IMR-90 (cell line): ENCODE measurements around the gene IL17B. TPM values are rescaled to one million over a fixed set of nuclear protein-coding genes. Genes with fewer than 3 reads are reported as not detected.

Source experiments
- ATAC-seq: fragments of 200-7000 bp; cut with Tn5 transposase; 2 replicates; pipeline ENCODE4 v1.9.1; 2020; ENCODE audit warnings: low read depth, mild to moderate bottlenecking, moderate library complexity
- BruUV-seq: library from RNA; stranded (reverse); fragments of 400-500 nt; replicated peaks from 2 replicates; lab custom pipeline; 2021; lab: Mats Ljungman, UMichigan
- CTCF ChIA-PET: fragments of 300-600 bp; formaldehyde crosslinking; extraction: SDS; loops from one replicate; lab custom pipeline; 2021; ENCODE audit warnings: antibody characterized with exemption; lab: Yijun Ruan, JAX
- POLR2A ChIA-PET: fragments of 300-600 bp; sonication (Branson Sonifier 250); formaldehyde crosslinking; loops from one replicate; lab custom pipeline; 2022; ENCODE audit warnings: antibody characterized with exemption; ENCODE audit not compliant: unreplicated experiment; lab: Charles Lee
- DNase-seq: peaks from one replicate; pipeline ENCODE4 v3.0.0; 2013
- H2AFZ ChIP-seq: replicated peaks from 2 replicates; pipeline ENCODE3; 2013; ENCODE audit warnings: low read length, mild to moderate bottlenecking; ENCODE audit not compliant: poor library complexity
- H2AK5ac ChIP-seq: 2 replicates; pipeline ENCODE4 v1.6.1; 2013; ENCODE audit warnings: low read depth, low read length, inconsistent platforms
- H2AK9ac ChIP-seq: replicated peaks from 2 replicates; pipeline ENCODE3; 2013; ENCODE audit warnings: mild to moderate bottlenecking, low read depth, low read length, moderate library complexity; ENCODE audit not compliant: poor library complexity
- H2BK120ac ChIP-seq: 2 replicates; pipeline ENCODE4 v1.6.1; 2013; ENCODE audit warnings: low read depth, low read length, inconsistent platforms
- H2BK15ac ChIP-seq: 3 replicates; pipeline ENCODE4 v1.6.1; 2013; ENCODE audit warnings: low read depth, low read length, inconsistent platforms
- H2BK20ac ChIP-seq: 2 replicates; pipeline ENCODE4 v1.6.1; 2013; ENCODE audit warnings: low read depth, mild to moderate bottlenecking, inconsistent platforms, low read length, moderate library complexity
- H2BK5ac ChIP-seq: 2 replicates; pipeline ENCODE4 v1.6.1; 2013; ENCODE audit warnings: mild to moderate bottlenecking, low read depth, low read length, inconsistent platforms; ENCODE audit not compliant: poor library complexity, severe bottlenecking
- H3K14ac ChIP-seq: replicated peaks from 2 replicates; pipeline ENCODE4 v1.6.1; 2013; ENCODE audit warnings: low read depth, low read length, inconsistent platforms
- H3K18ac ChIP-seq: 2 replicates; pipeline ENCODE4 v1.6.1; 2013; ENCODE audit warnings: low read depth, low read length, control low read depth
- H3K23ac ChIP-seq: 2 replicates; pipeline ENCODE4 v1.6.1; 2013; ENCODE audit warnings: low read depth, low read length, inconsistent platforms
- H3K27ac ChIP-seq: 2 replicates; pipeline ENCODE4 v1.5.1; 2013; ENCODE audit warnings: mild to moderate bottlenecking, control low read depth, low read length; ENCODE audit not compliant: insufficient read depth
- H3K27me3 ChIP-seq: 2 replicates; pipeline ENCODE4 v1.6.1; 2013; ENCODE audit warnings: low read length; ENCODE audit not compliant: control insufficient read depth, insufficient read depth
- H3K36me3 ChIP-seq: 2 replicates; pipeline ENCODE4 v1.6.1; 2013; ENCODE audit warnings: low read length, mixed read lengths; ENCODE audit not compliant: control insufficient read depth, insufficient read depth
- H3K4ac ChIP-seq: 2 replicates; pipeline ENCODE4 v1.6.1; 2013; ENCODE audit warnings: low read depth, low read length, inconsistent platforms
- H3K4me1 ChIP-seq: 2 replicates; pipeline ENCODE4 v1.6.1; 2013; ENCODE audit warnings: low read length, mixed read lengths; ENCODE audit not compliant: control insufficient read depth, insufficient read depth
- H3K4me2 ChIP-seq: 2 replicates; pipeline ENCODE4 v1.6.1; 2013; ENCODE audit warnings: low read depth, mild to moderate bottlenecking, control low read depth, low read length, moderate library complexity
- H3K4me3 ChIP-seq: 2 replicates; pipeline ENCODE4 v1.5.1; 2013; ENCODE audit warnings: low read depth, mild to moderate bottlenecking, control low read depth, low read length, moderate library complexity; ENCODE audit not compliant: insufficient read depth
- H3K56ac ChIP-seq: 2 replicates; pipeline ENCODE4 v1.6.1; 2013; ENCODE audit warnings: low read length, inconsistent platforms; ENCODE audit not compliant: insufficient read depth; ENCODE audit errors: extremely low read depth
- H3K79me1 ChIP-seq, 2 experiments: 2 replicates each; pipeline ENCODE4 v1.6.1; 2013; ENCODE audit warnings: low read length in 2 of 2, inconsistent platforms in 1 of 2, low read depth in 1 of 2
- H3K9ac ChIP-seq: 2 replicates; pipeline ENCODE4 v1.6.1; 2013; ENCODE audit warnings: low read depth, low read length, control low read depth
- H3K9me1 ChIP-seq: 2 replicates; pipeline ENCODE4 v1.6.1; 2013; ENCODE audit warnings: low read length, inconsistent platforms; ENCODE audit not compliant: insufficient read depth
- H3K9me3 ChIP-seq: 2 replicates; pipeline ENCODE4 v1.6.1; 2013; ENCODE audit warnings: low read length; ENCODE audit not compliant: control insufficient read depth, insufficient read depth
- H4K20me1 ChIP-seq: 2 replicates; pipeline ENCODE4 v1.6.1; 2013; ENCODE audit warnings: low read length, inconsistent platforms; ENCODE audit not compliant: insufficient read depth
- H4K5ac ChIP-seq: 2 replicates; pipeline ENCODE4 v1.6.1; 2013; ENCODE audit warnings: mild to moderate bottlenecking, low read depth, low read length, control low read depth
- H4K8ac ChIP-seq, 2 experiments: 2 replicates each; pipeline ENCODE4 v1.6.1; 2013; ENCODE audit warnings: low read depth in 2 of 2, low read length in 2 of 2, control low read depth in 1 of 2, inconsistent platforms in 1 of 2
- H4K91ac ChIP-seq: 2 replicates; pipeline ENCODE4 v1.6.1; 2013; ENCODE audit warnings: low read depth, low read length, inconsistent platforms; ENCODE audit not compliant: insufficient read depth
- CEBPB ChIP-seq: IDR thresholded peaks from 2 replicates; pipeline ENCODE4 v1.6.1; 2012; ENCODE audit warnings: low read depth, low read length, improper control_type of control experiment
- MXI1 ChIP-seq: IDR thresholded peaks from 2 replicates; pipeline ENCODE4 v1.6.1; 2012; ENCODE audit warnings: low read depth, mild to moderate bottlenecking, low read length, moderate library complexity, borderline replicate concordance
- RAD21 ChIP-seq: IDR thresholded peaks from 2 replicates; pipeline ENCODE4 v1.6.1; 2012; ENCODE audit warnings: low read length, improper control_type of control experiment
- RFX5 ChIP-seq: IDR thresholded peaks from 2 replicates; pipeline ENCODE4 v1.8.0; 2012; ENCODE audit warnings: low read depth, mild to moderate bottlenecking, low read length, moderate library complexity
- SMC3 ChIP-seq: fragments of 150-350 bp; IDR thresholded peaks from 2 replicates; pipeline ENCODE4 v1.6.1; 2016; ENCODE audit warnings: low read depth, mild to moderate bottlenecking, antibody characterized with exemption, low read length, moderate library complexity
- WGBS, 2 experiments: methylation state at CpG; one replicate each; pipeline versions ENCODE4 v1.1.5 to v1.1.7; 2013; ENCODE audit warnings: missing lambda C conversion rate in 2 of 2; ENCODE audit not compliant: insufficient read length in 1 of 2; ENCODE audit errors: extremely low coverage in 2 of 2; 5-methylcytosine and 5-hydroxymethylcytosine counted together
- dilution Hi-C: fragments of 300-500 bp; cut with HindIII; formaldehyde crosslinking; loops from one replicate; pipeline ENCODE4 v1.14.3; 2018; ENCODE audit warnings: low sequenced_read_pairs; ENCODE audit not compliant: unreplicated experiment
- in situ Hi-C: fragments of 300-500 bp; cut with MboI; formaldehyde crosslinking; loops from 3 replicates; pipeline ENCODE4 v1.14.3; 2019; ENCODE audit warnings: low sequenced_read_pairs, inconsistent platforms, mixed read lengths
- intact Hi-C: fragments of 100-400 bp; cut with micrococcal nuclease; formaldehyde crosslinking; loops from 2 replicates; pipeline ENCODE4 v1.10.0; 2022
- polyA plus RNA-seq, 3 experiments: library from polyadenylated mRNA; depleted of rRNA; stranded (reverse); fragments of >200 nt; gene quantifications; 2 replicates each; pipeline ENCODE4 v1.2.3, GENCODE V29; 2012; ENCODE audit warnings: low replicate concordance in 1 of 3
- total RNA-seq: library from RNA; depleted of rRNA; stranded (reverse); fragments of >200 nt; gene quantifications from 2 replicates; pipeline ENCODE4 v1.2.3, GENCODE V29; 2012

The IL17B gene
- total and polyA plus RNA-seq, 2 of the 4 experiments (the other 2 are of a cell fraction), result 0.31 TPM; not detected in 1

DNA sequence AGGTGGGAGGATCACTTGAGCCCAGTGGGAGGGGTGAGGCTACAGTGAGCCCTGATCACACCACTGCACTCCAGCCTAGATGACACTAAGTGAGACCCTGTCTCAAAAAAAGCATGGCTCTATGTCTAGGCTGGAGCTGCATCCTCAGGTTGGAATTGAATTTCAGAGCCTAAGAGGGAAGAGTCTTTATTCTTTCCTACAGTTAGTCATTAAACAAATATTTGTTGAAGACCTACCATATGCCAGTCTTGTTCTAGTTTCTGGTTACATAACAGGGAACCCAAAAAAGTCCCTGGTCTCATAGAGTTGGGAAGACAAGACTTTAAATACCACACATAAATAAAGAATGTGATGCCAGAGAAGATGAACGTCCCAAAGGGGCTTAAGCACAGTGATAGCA is 40.7 kb downstream of the IL17B start:
- no peak overlapping the region for H2BK5ac ChIP-seq
- H2AK9ac ChIP-seq, result no peak overlapping the region
- H3K9ac ChIP-seq, result no peak overlapping the region
- H3K79me1 ChIP-seq, result no peaks in the 10 kb centered on the region
- H3K27me3 ChIP-seq, result no peaks in the 10 kb centered on the region
- H2AK5ac ChIP-seq, result no peak overlapping the region
- no peak overlapping the region for H3K4me2 ChIP-seq
- no peak overlapping the region for H2BK15ac ChIP-seq
- TF ChIP-seq RAD21, result no peak
- no peak for TF ChIP-seq MXI1
- TF ChIP-seq CEBPB, result no peak
- TF ChIP-seq RFX5, result no peak
- no peak for TF ChIP-seq SMC3
- no peaks in the 10 kb centered on the region for H3K9me3 ChIP-seq
- no peak overlapping the region for H3K14ac ChIP-seq
- H4K8ac ChIP-seq, result no peak overlapping the region
- no peak overlapping the region for H3K56ac ChIP-seq
- in situ Hi-C loops (no loop called here), dilution Hi-C loops (no loop called here), intact Hi-C loops (no loop called here)
- DNase-seq (no peak), ATAC-seq (no peak)
- WGBS, 2 experiments, result 40% methylated on average over 1 of the region's 1 CpG; no CpG with 5 or more reads in 1 of the 2 experiments
- H3K4me1 ChIP-seq, result peaks cover 5% of the 10 kb centered on the region
- H3K18ac ChIP-seq, result no peak overlapping the region
- H4K20me1 ChIP-seq, result no peaks in the 10 kb centered on the region
- no peak overlapping the region for H3K23ac ChIP-seq
- ChIA-PET POLR2A (no interaction called here), CTCF (interaction anchor here (1.0 kb wide), 1 partner anchor 15 kb away, joined by 4 read pairs; no protein-coding TSS in a partner anchor)
- BruUV-seq, result no TSS peak
- no peak overlapping the region for H2BK20ac ChIP-seq
- H2BK120ac ChIP-seq, result no peak overlapping the region
- H3K9me1 ChIP-seq, result peaks cover 6% of the 10 kb centered on the region
- H3K4me3 ChIP-seq, result no peak overlapping the region
- no peak overlapping the region for H3K27ac ChIP-seq
- no peak overlapping the region for H4K91ac ChIP-seq
- H4K5ac ChIP-seq, result no peak overlapping the region
- H3K36me3 ChIP-seq, result no peaks in the 10 kb centered on the region
- no peak overlapping the region for H3K4ac ChIP-seq
- no peak overlapping the region for H2AFZ ChIP-seq
